ENCODE results near the gene MTMR3. TPM values are rescaled to one million over a fixed set of nuclear protein-coding genes. Genes with fewer than 3 reads are reported as not detected.

Gene MTMR3
- total and polyA plus RNA-seq, 2 donors from 2014 or later = 9.6 to 56.2 TPM

DNA sequence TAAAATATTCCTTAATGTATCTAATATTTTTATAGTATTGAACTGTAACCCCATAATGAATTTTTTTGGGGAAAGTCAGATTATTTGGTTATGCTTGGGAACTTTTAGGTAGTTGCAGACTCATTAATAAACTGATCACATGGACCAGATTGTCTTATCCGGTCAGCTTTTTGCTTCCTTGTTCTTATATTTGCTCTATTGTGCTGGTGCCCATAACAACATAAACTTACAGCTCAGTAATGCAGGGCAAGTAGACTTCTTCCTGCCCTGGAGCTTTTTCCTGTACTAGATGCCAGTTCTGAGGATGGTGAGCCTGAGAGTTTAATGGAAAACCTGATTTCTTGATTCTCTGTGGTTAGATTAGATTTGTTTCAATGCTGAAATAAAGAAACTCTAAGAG lies 53.2 kb downstream of the MTMR3 start:
- Histone ChIP-seq H3K9me3 (ENCODE audit: control insufficient read depth in 2 of 3, insufficient read depth in 1 of 3, low read length in 3 of 3) (no peaks in the 10 kb centered on the region), H3K36me3 (ENCODE audit: control insufficient read depth in 2 of 3, insufficient read depth in 3 of 3, low read length in 3 of 3) (no peaks in the 10 kb centered on the region), H3K4me3 (ENCODE audit: low read length in 3 of 3) (no peak overlapping the region), H3K27me3 (ENCODE audit: control insufficient read depth, insufficient read depth, low read length) (no peaks in the 10 kb centered on the region), H3K9ac (ENCODE audit: low read length in 3 of 3) (no peak overlapping the region), H3K27ac (ENCODE audit: low read depth in 2 of 2, low read length in 2 of 2) (no peak overlapping the region), H3K4me1 (ENCODE audit: control insufficient read depth in 2 of 3, insufficient read depth in 2 of 3, low read depth in 1 of 3, low read length in 3 of 3) (peaks cover 0 to 4% (median 0%) of the 10 kb centered on the region in 3 donors)
- TF ChIP-seq CTCF (IDR thresholded peaks at IDR 0.05; ENCODE audit: borderline replicate concordance, extremely low read depth, insufficient read depth) = no peak
- FAIRE-seq (no peak), DNase-seq (peak in 1 of 5 donors; percentile 13)
- intact Hi-C loops (cut with DNase I) = no loop called here

DNA sequence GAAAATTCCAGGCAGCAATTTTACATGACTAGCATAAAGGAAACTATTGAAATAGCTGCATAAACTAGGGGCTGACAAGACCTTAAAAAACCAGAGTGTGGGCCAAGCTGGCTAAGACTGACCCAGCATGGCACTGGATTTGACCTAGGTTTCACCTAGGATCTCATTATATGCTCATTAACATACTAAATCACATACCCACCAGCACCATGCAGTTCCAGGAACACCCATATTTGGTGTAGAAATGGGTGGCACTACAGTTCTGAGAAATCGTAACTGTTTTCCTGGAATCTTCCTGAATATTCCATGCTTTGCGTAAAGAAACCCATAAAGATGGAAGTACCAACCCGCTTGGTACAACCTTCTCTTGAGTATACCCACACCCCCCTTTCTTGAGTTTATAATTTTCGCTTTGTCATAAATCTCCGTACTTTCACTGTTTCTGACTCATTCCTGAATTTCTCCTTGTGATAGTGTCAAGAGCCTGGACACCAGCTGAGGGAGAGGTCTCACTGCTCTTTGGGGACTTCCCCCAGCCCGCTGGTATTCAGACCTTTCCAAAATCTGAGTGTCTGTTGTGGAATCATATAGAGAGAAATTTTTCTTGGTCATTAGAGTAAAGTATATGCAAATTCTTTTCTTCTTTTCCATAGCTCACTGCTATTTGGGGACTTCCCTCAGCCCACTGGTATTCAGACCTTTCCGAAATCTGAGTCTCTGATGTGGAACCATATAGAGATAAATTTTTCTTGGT lies 55.1 kb downstream of the MTMR3 start:
- FAIRE-seq (no peak), DNase-seq (no peak)
- no peak overlapping the region for H3K4me3 ChIP-seq (ENCODE audit: low read length in 3 of 3)
- H3K4me1 ChIP-seq (ENCODE audit: control insufficient read depth in 2 of 3, insufficient read depth in 2 of 3, low read depth in 1 of 3, low read length in 3 of 3) = peaks cover 0 to 4% (median 0%) of the 10 kb centered on the region in 3 donors
- H3K9me3 ChIP-seq (ENCODE audit: control insufficient read depth in 2 of 3, insufficient read depth in 1 of 3, low read length in 3 of 3) = no peaks in the 10 kb centered on the region
- H3K9ac ChIP-seq (ENCODE audit: low read length in 3 of 3) = no peak overlapping the region
- H3K27ac ChIP-seq (ENCODE audit: low read depth in 2 of 2, low read length in 2 of 2) = no peak overlapping the region
- no peaks in the 10 kb centered on the region for H3K36me3 ChIP-seq (ENCODE audit: control insufficient read depth in 2 of 3, insufficient read depth in 3 of 3, low read length in 3 of 3)
- H3K27me3 ChIP-seq (ENCODE audit: control insufficient read depth, insufficient read depth, low read length) = no peaks in the 10 kb centered on the region
- TF ChIP-seq CTCF (IDR thresholded peaks at IDR 0.05; ENCODE audit: borderline replicate concordance, extremely low read depth, insufficient read depth) = no peak
- intact Hi-C loops (cut with DNase I) = no loop called here

- peaks cover 0 to 4% (median 0%) of the 10 kb centered on the region in 3 donors for H3K4me1 ChIP-seq (ENCODE audit: control insufficient read depth in 2 of 3, insufficient read depth in 2 of 3, low read depth in 1 of 3, low read length in 3 of 3)
- no peaks in the 10 kb centered on the region for H3K9me3 ChIP-seq (ENCODE audit: control insufficient read depth in 2 of 3, insufficient read depth in 1 of 3, low read length in 3 of 3)
- H3K27me3 ChIP-seq (ENCODE audit: control insufficient read depth, insufficient read depth, low read length) = no peaks in the 10 kb centered on the region
- intact Hi-C loops (cut with DNase I) = no loop called here
- DNase-seq (no peak), FAIRE-seq (no peak)
- TF ChIP-seq CTCF (IDR thresholded peaks at IDR 0.05; ENCODE audit: borderline replicate concordance, extremely low read depth, insufficient read depth) = no peak
- H3K4me3 ChIP-seq (ENCODE audit: low read length in 3 of 3) = no peak overlapping the region
- no peaks in the 10 kb centered on the region for H3K36me3 ChIP-seq (ENCODE audit: control insufficient read depth in 2 of 3, insufficient read depth in 3 of 3, low read length in 3 of 3)
- no peak overlapping the region for H3K27ac ChIP-seq (ENCODE audit: low read depth in 2 of 2, low read length in 2 of 2)
- H3K9ac ChIP-seq (ENCODE audit: low read length in 3 of 3) = no peak overlapping the region
These were observed 57.6 kb downstream of the MTMR3 start for GRCh38 chr22:29940526-29940925.
